ENCODE data around the gene STK32A.

The STK32A gene

DNA sequence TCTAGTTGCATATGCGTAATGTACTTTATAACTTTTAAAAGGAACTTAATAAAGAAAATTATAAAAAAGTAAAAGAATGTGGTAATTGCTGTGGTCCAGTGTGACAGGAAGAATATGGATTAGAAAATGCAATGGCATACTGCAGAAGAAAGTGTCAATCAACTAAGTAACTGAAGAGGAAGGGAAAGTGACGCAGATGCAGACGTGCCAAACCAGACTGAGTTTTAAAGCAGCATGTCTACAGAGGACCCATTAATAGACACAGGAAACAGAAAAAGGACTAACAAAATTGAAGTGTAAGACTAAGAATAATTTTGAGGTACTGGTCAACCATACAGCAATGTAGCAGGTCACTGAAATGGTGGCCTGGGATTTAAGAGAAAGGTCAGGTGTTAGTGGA lies 201.8 kb downstream of the STK32A start:
- no peak overlapping the region for H3K27ac ChIP-seq
- no peak for TF ChIP-seq ZFX (IDR thresholded peaks at IDR 0.05)
- TF ChIP-seq, protein P1, sequence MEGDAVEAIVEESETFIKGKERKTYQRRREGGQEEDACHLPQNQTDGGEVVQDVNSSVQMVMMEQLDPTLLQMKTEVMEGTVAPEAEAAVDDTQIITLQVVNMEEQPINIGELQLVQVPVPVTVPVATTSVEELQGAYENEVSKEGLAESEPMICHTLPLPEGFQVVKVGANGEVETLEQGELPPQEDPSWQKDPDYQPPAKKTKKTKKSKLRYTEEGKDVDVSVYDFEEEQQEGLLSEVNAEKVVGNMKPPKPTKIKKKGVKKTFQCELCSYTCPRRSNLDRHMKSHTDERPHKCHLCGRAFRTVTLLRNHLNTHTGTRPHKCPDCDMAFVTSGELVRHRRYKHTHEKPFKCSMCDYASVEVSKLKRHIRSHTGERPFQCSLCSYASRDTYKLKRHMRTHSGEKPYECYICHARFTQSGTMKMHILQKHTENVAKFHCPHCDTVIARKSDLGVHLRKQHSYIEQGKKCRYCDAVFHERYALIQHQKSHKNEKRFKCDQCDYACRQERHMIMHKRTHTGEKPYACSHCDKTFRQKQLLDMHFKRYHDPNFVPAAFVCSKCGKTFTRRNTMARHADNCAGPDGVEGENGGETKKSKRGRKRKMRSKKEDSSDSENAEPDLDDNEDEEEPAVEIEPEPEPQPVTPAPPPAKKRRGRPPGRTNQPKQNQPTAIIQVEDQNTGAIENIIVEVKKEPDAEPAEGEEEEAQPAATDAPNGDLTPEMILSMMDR (conservative IDR thresholded peaks at IDR 0.05) = no peak

DNA sequence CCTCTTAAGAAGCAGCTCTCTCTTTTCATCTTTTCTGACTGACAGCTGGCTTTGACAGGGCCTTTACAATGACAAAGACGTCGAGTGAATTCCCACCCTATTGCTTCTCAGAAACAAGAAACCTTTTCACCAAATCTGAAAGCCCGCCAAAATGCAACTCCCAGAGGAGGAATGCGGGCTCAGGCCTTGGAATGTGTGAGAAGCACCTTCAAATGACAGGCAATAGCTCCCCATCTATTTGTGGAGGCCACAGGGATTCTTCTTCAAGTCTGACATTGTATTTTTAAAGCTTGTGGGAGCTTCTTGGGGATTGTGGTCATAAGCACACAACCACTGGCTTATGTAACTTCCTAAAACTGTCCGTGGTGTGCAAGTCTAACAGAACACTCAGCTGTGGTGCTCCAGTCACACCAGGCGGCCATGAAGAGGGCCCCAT lies 202.4 kb downstream of the STK32A start:
- TF ChIP-seq, protein P1 (conservative IDR thresholded peaks at IDR 0.05) = no peak
- no peak for TF ChIP-seq ZFX (IDR thresholded peaks at IDR 0.05)
- H3K27ac ChIP-seq = no peak overlapping the region

Data from C4-2B (cell line).